ENCODE measurements around the gene SLC29A3. TPM values are rescaled to one million over a fixed set of nuclear protein-coding genes. Genes with fewer than 3 reads are reported as not detected.
"Not testable (repeated sequence)": the region's sequence is repeated elsewhere in the genome, so short reads cannot be mapped to it uniquely, and the experiment has no call there.

SLC29A3 gene
- total RNA-seq, 4 donors from 2014 or later, result 1.9 to 4.4 (median 2.8) TPM; not detected in 1

DNA sequence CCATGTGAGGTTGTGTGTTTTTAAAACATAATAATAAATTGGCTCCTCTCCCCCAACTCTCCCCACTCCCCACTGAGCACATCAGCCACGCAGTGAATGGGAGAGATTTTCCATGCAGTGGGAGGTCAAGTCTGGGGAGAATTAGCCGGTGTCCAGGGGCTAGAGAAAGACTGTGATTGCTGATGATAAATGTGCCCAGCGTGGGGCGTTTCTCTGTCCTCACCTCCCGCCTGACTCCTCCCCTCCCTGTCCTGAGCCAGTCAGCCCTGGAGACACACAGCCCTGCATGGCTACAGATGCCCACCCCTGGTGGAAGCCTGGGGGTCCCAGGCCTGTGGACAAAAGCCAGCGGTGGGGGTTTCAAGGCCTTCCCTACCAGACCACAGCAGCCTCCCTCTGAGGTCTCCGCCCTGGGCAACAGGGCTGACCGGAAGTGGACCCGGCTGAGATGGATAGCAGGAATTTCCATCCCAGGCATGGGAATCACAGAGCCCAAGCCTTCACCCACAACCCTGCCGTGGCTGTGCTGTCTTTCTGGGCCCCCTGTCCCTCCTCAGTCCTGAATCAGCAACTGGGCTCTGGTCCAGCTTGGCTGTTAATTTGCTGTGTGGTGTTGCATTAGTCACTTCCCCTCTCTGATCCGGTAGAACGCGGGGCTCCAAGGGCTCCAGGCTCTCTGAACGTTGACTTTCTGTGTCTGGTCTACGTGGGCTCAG is 46.8 kb upstream of the SLC29A3 start:
- no peak overlapping the region for H3K4me3 ChIP-seq
- no peaks in the 10 kb centered on the region for H3K9me3 ChIP-seq
- DNase-seq, result no peak
- no peaks in the 10 kb centered on the region for H3K27me3 ChIP-seq
- TF ChIP-seq POLR2A (IDR thresholded peaks at IDR 0.05), result no peak
- TF ChIP-seq, protein P1, sequence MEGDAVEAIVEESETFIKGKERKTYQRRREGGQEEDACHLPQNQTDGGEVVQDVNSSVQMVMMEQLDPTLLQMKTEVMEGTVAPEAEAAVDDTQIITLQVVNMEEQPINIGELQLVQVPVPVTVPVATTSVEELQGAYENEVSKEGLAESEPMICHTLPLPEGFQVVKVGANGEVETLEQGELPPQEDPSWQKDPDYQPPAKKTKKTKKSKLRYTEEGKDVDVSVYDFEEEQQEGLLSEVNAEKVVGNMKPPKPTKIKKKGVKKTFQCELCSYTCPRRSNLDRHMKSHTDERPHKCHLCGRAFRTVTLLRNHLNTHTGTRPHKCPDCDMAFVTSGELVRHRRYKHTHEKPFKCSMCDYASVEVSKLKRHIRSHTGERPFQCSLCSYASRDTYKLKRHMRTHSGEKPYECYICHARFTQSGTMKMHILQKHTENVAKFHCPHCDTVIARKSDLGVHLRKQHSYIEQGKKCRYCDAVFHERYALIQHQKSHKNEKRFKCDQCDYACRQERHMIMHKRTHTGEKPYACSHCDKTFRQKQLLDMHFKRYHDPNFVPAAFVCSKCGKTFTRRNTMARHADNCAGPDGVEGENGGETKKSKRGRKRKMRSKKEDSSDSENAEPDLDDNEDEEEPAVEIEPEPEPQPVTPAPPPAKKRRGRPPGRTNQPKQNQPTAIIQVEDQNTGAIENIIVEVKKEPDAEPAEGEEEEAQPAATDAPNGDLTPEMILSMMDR (IDR thresholded peaks at IDR 0.05), result no peak
- H3K27ac ChIP-seq, result no peak overlapping the region
- no peaks in the 10 kb centered on the region for H3K36me3 ChIP-seq
- H3K4me1 ChIP-seq, result peaks cover 0 to 4% (median 0%) of the 10 kb centered on the region in 4 donors

- not testable (repeated sequence) for H3K36me3 ChIP-seq, DNase-seq, H3K4me3 ChIP-seq, H3K27me3 ChIP-seq, H3K27ac ChIP-seq, H3K4me1 ChIP-seq, H3K9me3 ChIP-seq
These were observed 46.1 kb upstream of the SLC29A3 start for GRCh38 chr10:71272974-71273373.

GRCh38 chr10:71273506-71273905 is 45.6 kb upstream of the SLC29A3 start:
- Histone ChIP-seq H3K27me3 (no peaks in the 10 kb centered on the region), H3K27ac (no peak overlapping the region), H3K4me1 (peaks cover 0 to 4% (median 0%) of the 10 kb centered on the region in 4 donors), H3K9me3 (no peaks in the 10 kb centered on the region), H3K4me3 (no peak overlapping the region), H3K36me3 (no peaks in the 10 kb centered on the region)
- no peak for TF ChIP-seq POLR2A (IDR thresholded peaks at IDR 0.05)
- TF ChIP-seq, protein P1 (IDR thresholded peaks at IDR 0.05), result no peak
- DNase-seq, result no peak

GRCh38 chr10:71274901-71275796 is 43.9 kb upstream of the SLC29A3 start:
- no peak overlapping the region for H3K4me3 ChIP-seq
- H3K36me3 ChIP-seq, result no peaks in the 10 kb centered on the region
- no peaks in the 10 kb centered on the region for H3K27me3 ChIP-seq
- no peak overlapping the region for H3K27ac ChIP-seq
- peaks cover 0 to 4% (median 0%) of the 10 kb centered on the region in 4 donors for H3K4me1 ChIP-seq
- no peak for DNase-seq
- TF ChIP-seq, protein P1 (IDR thresholded peaks at IDR 0.05), result no peak
- no peak for TF ChIP-seq POLR2A (IDR thresholded peaks at IDR 0.05)
- H3K9me3 ChIP-seq, result no peaks in the 10 kb centered on the region

- Histone ChIP-seq H3K4me1 (peaks cover 0 to 4% (median 0%) of the 10 kb centered on the region in 4 donors), H3K4me3 (no peak overlapping the region), H3K9me3 (no peaks in the 10 kb centered on the region), H3K36me3 (no peaks in the 10 kb centered on the region), H3K27me3 (no peaks in the 10 kb centered on the region), H3K27ac (no peak overlapping the region)
- TF ChIP-seq POLR2A (IDR thresholded peaks at IDR 0.05), result no peak
- TF ChIP-seq, protein P1 (IDR thresholded peaks at IDR 0.05), result no peak
- no peak for DNase-seq
These were observed 42.2 kb upstream of the SLC29A3 start for GRCh38 chr10:71276873-71277272.
